H1 (cell line): ENCODE data around the gene MOGAT3.

ENCODE experiments used
- ASH2L ChIP-seq: fragments of 200-600, 300-600 bp; sonication (generic); IDR thresholded peaks from one replicate; pipeline ENCODE4 v1.7.1; 2017; ENCODE audit warnings: low read length
- CTCF ChIP-seq, 3 experiments: IDR thresholded peaks; 1 replicate in 2 of 3; 2 replicates in 1 of 3; pipeline versions ENCODE4 v1.5.1 to v1.6.1; 2011; ENCODE audit warnings: low read length in 3 of 3, mild to moderate bottlenecking in 3 of 3, inconsistent platforms in 2 of 3, low read depth in 1 of 3, moderate library complexity in 1 of 3; ENCODE audit not compliant: insufficient read depth in 1 of 3; ENCODE audit errors: control extremely low read depth in 1 of 3
- JUND ChIP-seq: IDR thresholded peaks from 2 replicates; pipeline ENCODE4 v1.6.1; 2011; ENCODE audit warnings: mild to moderate bottlenecking, improper control_type of control experiment, low read length
- PHF8 ChIP-seq: fragments of 200-600 bp; sonication (generic); conservative IDR thresholded peaks from 2 replicates; pipeline ENCODE4 v1.7.1; 2012; ENCODE audit warnings: low read depth, mild to moderate bottlenecking, inconsistent platforms, low read length, moderate library complexity
- POLR2AphosphoS5 ChIP-seq: IDR thresholded peaks from 2 replicates; pipeline ENCODE4 v1.6.1; 2011; ENCODE audit warnings: low read depth, low read length
- SIN3A ChIP-seq, 2 experiments: IDR thresholded peaks in 1 of 2; conservative IDR thresholded peaks in 1 of 2; 2 replicates each; pipeline ENCODE4 v1.6.1; 2011 to 2012; ENCODE audit warnings: low read length in 2 of 2, improper control_type of control experiment in 1 of 2, low read depth in 1 of 2, mild to moderate bottlenecking in 1 of 2
- TAF1 ChIP-seq: IDR thresholded peaks from 2 replicates; pipeline ENCODE4 v1.6.1; 2011; ENCODE audit warnings: mild to moderate bottlenecking, low read depth, low read length
- TEAD4 ChIP-seq: IDR thresholded peaks from 2 replicates; pipeline ENCODE4 v1.6.1; 2012; ENCODE audit warnings: low read depth, low read length, inconsistent platforms, mixed read lengths
- USF2 ChIP-seq: IDR thresholded peaks from 2 replicates; pipeline ENCODE4 v1.6.1; 2011; ENCODE audit warnings: low read length, improper control_type of control experiment
- YY1 ChIP-seq: IDR thresholded peaks from 2 replicates; pipeline ENCODE4 v1.6.1; 2011; ENCODE audit warnings: low read depth, mild to moderate bottlenecking, low read length

- no peak for TF ChIP-seq SIN3A (conservative IDR thresholded peaks at IDR 0.05 in 1 of 2, IDR thresholded peaks at IDR 0.05 in 1 of 2; ENCODE audit: low read depth in 1 of 2, low read length in 2 of 2)
- TF ChIP-seq CTCF (IDR thresholded peaks at IDR 0.05; ENCODE audit: control extremely low read depth in 1 of 3, insufficient read depth in 1 of 3, low read depth in 1 of 3, low read length in 3 of 3) = no peak
- no peak for TF ChIP-seq YY1
- TF ChIP-seq ASH2L = no peak
- no peak for TF ChIP-seq PHF8
- TF ChIP-seq TEAD4 = no peak
- TF ChIP-seq USF2 = no peak
- no peak for TF ChIP-seq TAF1
- TF ChIP-seq JUND = no peak
- no peak for TF ChIP-seq POLR2AphosphoS5
Observed at GRCh38 chr7:101202603-101202918, 1.7 kb upstream of the MOGAT3 start.
